Neural crest cell (in vitro differentiated cells): ENCODE measurements around the gene RYR2. TPM values are rescaled to one million over a fixed set of nuclear protein-coding genes. Genes with fewer than 3 reads are reported as not detected.
"Not testable (repeated sequence)": the region's sequence is repeated elsewhere in the genome, so short reads cannot be mapped to it uniquely, and the experiment has no call there.

ENCODE experiments used
- DNase-seq: peaks from one replicate; pipeline ENCODE4 v3.0.0; 2021; ENCODE audit warnings: low read depth, mixed read lengths, low spot score
- H3K27ac Mint-ChIP-seq: one replicate; pipeline ENCODE4 v1.8.0; 2021; ENCODE audit warnings: mild to moderate bottlenecking, mixed read lengths; ENCODE audit not compliant: unreplicated experiment
- H3K27me3 Mint-ChIP-seq: 2 replicates; pipeline ENCODE4 v1.8.0; 2021; ENCODE audit warnings: low read depth, mild to moderate bottlenecking, mixed read lengths
- H3K36me3 Mint-ChIP-seq: 2 replicates; pipeline ENCODE4 v1.8.0; 2021; ENCODE audit warnings: low read depth, mild to moderate bottlenecking, mixed read lengths
- H3K4me1 Mint-ChIP-seq: 2 replicates; pipeline ENCODE4 v1.8.0; 2021; ENCODE audit warnings: mixed read lengths
- H3K4me3 Mint-ChIP-seq: one replicate; pipeline ENCODE4 v1.8.0; 2021; ENCODE audit warnings: mild to moderate bottlenecking, mixed read lengths
- H3K9me3 Mint-ChIP-seq: 2 replicates; pipeline ENCODE4 v1.8.0; 2021; ENCODE audit warnings: mixed read lengths
- CTCF ChIP-seq: fragments of 200-600 bp; sonication (generic); conservative IDR thresholded peaks from 2 replicates; pipeline ENCODE4 v1.5.0; 2021; ENCODE audit warnings: antibody characterized with exemption, mild to moderate bottlenecking
- total RNA-seq: library from RNA; stranded (reverse); gene quantifications from 2 replicates; pipeline ENCODE4 v1.2.1, GENCODE V29; 2021

The RYR2 gene
- total RNA-seq, 1 donor from 2014 or later, result 0.07 TPM

GRCh38 chr1:237146241-237146640 lies 104.3 kb downstream of the RYR2 start:
- TF ChIP-seq CTCF, result no peak
- peaks cover 2% of the 10 kb centered on the region for H3K9me3 Mint-ChIP-seq
- no peaks in the 10 kb centered on the region for H3K27me3 Mint-ChIP-seq
- no peak for DNase-seq
- no peak overlapping the region for H3K4me3 Mint-ChIP-seq
- H3K4me1 Mint-ChIP-seq, result no peaks in the 10 kb centered on the region
- H3K36me3 Mint-ChIP-seq, result no peaks in the 10 kb centered on the region
- H3K27ac Mint-ChIP-seq, result no peak overlapping the region

- TF ChIP-seq CTCF, result no peak
- no peak for DNase-seq
- H3K4me3 Mint-ChIP-seq, result no peak overlapping the region
- H3K36me3 Mint-ChIP-seq, result no peaks in the 10 kb centered on the region
- H3K9me3 Mint-ChIP-seq, result peaks cover 2% of the 10 kb centered on the region
- no peaks in the 10 kb centered on the region for H3K27me3 Mint-ChIP-seq
- no peaks in the 10 kb centered on the region for H3K4me1 Mint-ChIP-seq
- no peak overlapping the region for H3K27ac Mint-ChIP-seq
Observed at GRCh38 chr1:237149857-237150256, 107.9 kb downstream of the RYR2 start.

GRCh38 chr1:237151979-237152378 lies 110.0 kb downstream of the RYR2 start:
- not testable (repeated sequence) for H3K4me1 Mint-ChIP-seq, H3K4me3 Mint-ChIP-seq, H3K27me3 Mint-ChIP-seq, DNase-seq, H3K27ac Mint-ChIP-seq, H3K36me3 Mint-ChIP-seq, H3K9me3 Mint-ChIP-seq

- Mint-ChIP-seq H3K27me3 (no peaks in the 10 kb centered on the region), H3K36me3 (no peaks in the 10 kb centered on the region), H3K27ac (no peak overlapping the region), H3K4me3 (no peak overlapping the region), H3K4me1 (no peaks in the 10 kb centered on the region), H3K9me3 (peaks cover 3% of the 10 kb centered on the region)
- no peak for DNase-seq
- no peak for TF ChIP-seq CTCF
Observed at GRCh38 chr1:237152506-237153335, 110.7 kb downstream of the RYR2 start.

- TF ChIP-seq CTCF, result no peak
- Mint-ChIP-seq H3K4me3 (no peak overlapping the region), H3K36me3 (no peaks in the 10 kb centered on the region), H3K27ac (no peak overlapping the region), H3K27me3 (no peaks in the 10 kb centered on the region), H3K4me1 (no peaks in the 10 kb centered on the region), H3K9me3 (peaks cover 3% of the 10 kb centered on the region)
- no peak for DNase-seq
Observed at GRCh38 chr1:237154157-237154556, 112.2 kb downstream of the RYR2 start.
